Uterus (tissue), 4 donors: ENCODE results near the gene NDUFS7. TPM values are rescaled to one million over a fixed set of nuclear protein-coding genes. Genes with fewer than 3 reads are reported as not detected.

Source experiments
- DNase-seq, 2 donors: peaks; one replicate each; pipeline ENCODE4 v3.0.0-alpha.2; 2019 to 2020
- H3K27ac ChIP-seq, 2 donors: fragments of 200-600 bp; sonication (generic); 1 replicate in 1 of 2; 2 replicates in 1 of 2; pipeline ENCODE4 v1.5.1; 2016 to 2018
- H3K27me3 ChIP-seq, 2 donors: fragments of 200-600 bp; sonication (generic); one replicate each; pipeline ENCODE4 v1.5.1; 2018 to 2019; ENCODE audit warnings: control low read depth in 1 of 2
- H3K36me3 ChIP-seq, 2 donors: fragments of 200-600 bp; sonication (generic); one replicate each; pipeline ENCODE4 v1.5.1; 2019; ENCODE audit warnings: control low read depth in 1 of 2
- H3K4me1 ChIP-seq, 2 donors: fragments of 200-600 bp; sonication (generic); one replicate each; pipeline ENCODE4 v1.5.1; 2018 to 2019; ENCODE audit warnings: control low read depth in 1 of 2
- H3K4me3 ChIP-seq, 2 donors: fragments of 200-600 bp; sonication (generic); 1 replicate in 1 of 2; 2 replicates in 1 of 2; pipeline ENCODE4 v1.5.1; 2018 to 2019; ENCODE audit warnings: mild to moderate bottlenecking in 1 of 2
- H3K9me3 ChIP-seq, 2 donors: fragments of 200-600 bp; sonication (generic); one replicate each; pipeline ENCODE4 v1.5.1; 2019; ENCODE audit warnings: control low read depth in 1 of 2
- POLR2A ChIP-seq, 2 donors: fragments of 450-650 bp; IDR thresholded peaks; one replicate each; pipeline ENCODE4 v1.6.1; 2016; ENCODE audit warnings: antibody characterized with exemption in 2 of 2, mild to moderate bottlenecking in 1 of 2, moderate library complexity in 1 of 2
- intact Hi-C: fragments of 100-400 bp; cut with DNase I; formaldehyde crosslinking; loops from one replicate; pipeline ENCODE4 v1.15.1; 2023; ENCODE audit warnings: low total_unique reads
- total RNA-seq, 4 donors: library from RNA; depleted of rRNA in 3 of 4; stranded (reverse); fragments of >200 nt in 3 of 4; gene quantifications; one replicate each; pipeline versions ENCODE4 v1.1.0 to v1.2.4, GENCODE V29; 2014 to 2023
- TF ChIP-seq, protein P1 (sequence below), 4 experiments: fragments of 200-600 bp in 2 of 4; fragments of 450-650 bp in 2 of 4; sonication (generic) in 2 of 4; IDR thresholded peaks; one replicate each; pipeline ENCODE4 v1.5.1; 2016 to 2019; ENCODE audit warnings: antibody characterized with exemption in 4 of 4, mild to moderate bottlenecking in 2 of 4, moderate library complexity in 1 of 4
- donor health status: DM: yes; HTN: yes; CAD: no.

NDUFS7 gene
- total RNA-seq, 4 donors from 2014 or later, result 39.2 to 65.5 (median 42.1) TPM

- intact Hi-C loops, result no loop called here
- Histone ChIP-seq H3K9me3 (no peaks in the 10 kb centered on the region), H3K4me3 (no peak overlapping the region), H3K36me3 (no peaks in the 10 kb centered on the region), H3K27ac (no peak overlapping the region), H3K27me3 (no peaks in the 10 kb centered on the region), H3K4me1 (no peaks in the 10 kb centered on the region)
- TF ChIP-seq, protein P1, sequence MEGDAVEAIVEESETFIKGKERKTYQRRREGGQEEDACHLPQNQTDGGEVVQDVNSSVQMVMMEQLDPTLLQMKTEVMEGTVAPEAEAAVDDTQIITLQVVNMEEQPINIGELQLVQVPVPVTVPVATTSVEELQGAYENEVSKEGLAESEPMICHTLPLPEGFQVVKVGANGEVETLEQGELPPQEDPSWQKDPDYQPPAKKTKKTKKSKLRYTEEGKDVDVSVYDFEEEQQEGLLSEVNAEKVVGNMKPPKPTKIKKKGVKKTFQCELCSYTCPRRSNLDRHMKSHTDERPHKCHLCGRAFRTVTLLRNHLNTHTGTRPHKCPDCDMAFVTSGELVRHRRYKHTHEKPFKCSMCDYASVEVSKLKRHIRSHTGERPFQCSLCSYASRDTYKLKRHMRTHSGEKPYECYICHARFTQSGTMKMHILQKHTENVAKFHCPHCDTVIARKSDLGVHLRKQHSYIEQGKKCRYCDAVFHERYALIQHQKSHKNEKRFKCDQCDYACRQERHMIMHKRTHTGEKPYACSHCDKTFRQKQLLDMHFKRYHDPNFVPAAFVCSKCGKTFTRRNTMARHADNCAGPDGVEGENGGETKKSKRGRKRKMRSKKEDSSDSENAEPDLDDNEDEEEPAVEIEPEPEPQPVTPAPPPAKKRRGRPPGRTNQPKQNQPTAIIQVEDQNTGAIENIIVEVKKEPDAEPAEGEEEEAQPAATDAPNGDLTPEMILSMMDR (IDR thresholded peaks at IDR 0.05), result no peak
- TF ChIP-seq POLR2A (IDR thresholded peaks at IDR 0.05), result no peak
- no peak for DNase-seq
These were observed 48.8 kb downstream of the NDUFS7 start for GRCh38 chr19:1432507-1432887.

DNA sequence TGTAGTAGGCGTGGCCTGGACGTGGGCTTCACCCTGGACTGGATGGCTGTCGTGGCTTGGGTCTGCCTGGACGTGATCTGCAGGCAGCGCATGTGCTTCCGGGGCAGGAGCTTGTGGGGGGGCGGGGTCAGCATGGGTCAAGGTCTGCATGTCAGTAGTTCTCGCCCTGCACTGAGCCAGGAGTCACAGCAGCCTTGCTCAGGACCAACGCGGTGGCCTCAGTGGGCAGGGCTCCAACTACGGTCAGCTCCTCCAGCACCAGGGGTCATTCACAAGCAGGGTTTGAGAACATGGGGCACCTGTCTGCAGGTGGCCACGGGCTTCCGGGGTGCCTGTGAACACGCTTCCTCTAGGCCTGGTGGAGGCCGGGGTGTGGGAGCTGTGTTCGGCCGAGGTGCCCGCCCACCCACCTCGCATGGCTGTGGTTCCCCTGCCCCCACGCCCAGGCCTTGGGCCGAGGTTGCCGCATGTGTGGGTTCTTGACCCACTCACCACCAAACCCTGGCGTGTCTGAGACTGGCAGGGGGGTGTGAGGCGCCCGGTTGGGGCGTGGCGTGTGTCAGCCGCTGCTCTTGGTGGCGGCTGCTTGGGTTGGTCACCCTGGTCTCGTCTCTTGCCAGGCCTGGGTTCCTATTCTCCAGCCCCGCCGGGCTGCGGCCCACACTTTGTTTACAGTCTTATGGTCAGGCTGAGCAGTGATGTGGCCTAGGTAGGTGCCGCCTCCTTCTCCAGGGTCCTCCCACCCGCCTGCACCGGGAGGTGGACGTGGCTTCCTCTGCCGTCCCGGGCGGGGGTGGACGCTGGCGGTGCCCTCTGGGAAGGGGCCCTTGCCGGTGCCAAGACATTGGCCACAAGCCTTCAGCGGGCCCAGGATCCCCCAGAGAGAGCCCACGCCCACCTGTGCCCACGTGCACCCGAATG is 49.7 kb downstream of the NDUFS7 start:
- Histone ChIP-seq H3K4me3 (no peak overlapping the region), H3K36me3 (no peaks in the 10 kb centered on the region), H3K27ac (no peak overlapping the region), H3K9me3 (no peaks in the 10 kb centered on the region), H3K27me3 (no peaks in the 10 kb centered on the region), H3K4me1 (no peaks in the 10 kb centered on the region)
- intact Hi-C loops, result no loop called here
- DNase-seq, result no peak
- no peak for TF ChIP-seq POLR2A (IDR thresholded peaks at IDR 0.05)
- TF ChIP-seq, protein P1 (IDR thresholded peaks at IDR 0.05), result no peak

GRCh38 chr19:1434040-1434366 is 50.3 kb downstream of the NDUFS7 start:
- Histone ChIP-seq H3K27me3 (no peaks in the 10 kb centered on the region), H3K4me3 (no peak overlapping the region), H3K36me3 (no peaks in the 10 kb centered on the region), H3K9me3 (no peaks in the 10 kb centered on the region), H3K27ac (no peak overlapping the region), H3K4me1 (peaks cover 0 to under 1% of the 10 kb centered on the region in 2 donors)
- TF ChIP-seq POLR2A (IDR thresholded peaks at IDR 0.05), result no peak
- TF ChIP-seq, protein P1 (IDR thresholded peaks at IDR 0.05), result no peak
- intact Hi-C loops, result no loop called here
- DNase-seq, result no peak

- DNase-seq, result peak in 1 of 2 donors; percentile 15
- Histone ChIP-seq H3K27me3 (no peaks in the 10 kb centered on the region), H3K9me3 (no peaks in the 10 kb centered on the region), H3K4me3 (no peak overlapping the region), H3K27ac (no peak overlapping the region), H3K36me3 (no peaks in the 10 kb centered on the region), H3K4me1 (peaks cover 0 to 7% of the 10 kb centered on the region in 2 donors)
- TF ChIP-seq, protein P1 (IDR thresholded peaks at IDR 0.05), result no peak
- no peak for TF ChIP-seq POLR2A (IDR thresholded peaks at IDR 0.05)
- intact Hi-C loops, result no loop called here
These were observed 50.9 kb downstream of the NDUFS7 start for GRCh38 chr19:1434577-1435060.

DNA sequence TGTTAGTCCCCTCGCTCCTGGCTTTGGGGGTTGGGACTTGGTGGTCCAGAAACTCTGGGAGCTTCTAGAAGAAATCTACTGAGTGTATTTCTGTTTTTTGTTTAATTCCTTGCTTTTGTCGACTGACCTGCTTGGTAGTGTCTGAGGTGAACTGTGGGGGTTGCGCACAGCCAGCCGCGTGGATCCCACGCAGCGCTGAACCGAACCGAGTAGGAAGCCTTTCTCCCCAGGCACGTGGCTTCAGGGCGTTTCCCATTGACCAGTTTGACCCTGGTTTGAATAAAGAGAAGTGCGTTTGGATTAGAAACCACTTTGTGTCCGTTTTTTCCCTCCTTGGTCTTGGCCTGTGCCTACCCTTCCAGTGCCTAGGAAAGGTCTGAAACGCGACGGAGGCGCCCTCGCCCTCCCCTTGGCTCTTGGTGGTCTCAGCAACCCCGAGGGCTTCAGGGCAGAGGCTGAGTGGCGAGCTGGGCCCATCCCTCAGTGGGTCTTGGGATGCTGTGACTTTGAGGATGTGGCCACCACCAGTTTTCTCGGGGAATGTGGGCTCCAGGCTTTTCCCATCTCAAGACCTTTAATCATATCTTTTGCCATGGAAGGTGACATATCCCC is 51.8 kb downstream of the NDUFS7 start:
- intact Hi-C loops, result no loop called here
- Histone ChIP-seq H3K9me3 (no peaks in the 10 kb centered on the region), H3K27ac (no peak overlapping the region), H3K4me3 (no peak overlapping the region), H3K36me3 (no peaks in the 10 kb centered on the region), H3K27me3 (no peaks in the 10 kb centered on the region), H3K4me1 (peaks cover 0 to 14% of the 10 kb centered on the region in 2 donors)
- TF ChIP-seq POLR2A (IDR thresholded peaks at IDR 0.05), result no peak
- TF ChIP-seq, protein P1 (IDR thresholded peaks at IDR 0.05), result no peak
- DNase-seq, result peak in 1 of 2 donors; percentile 14
